ENCODE results near the gene KRTAP9-9.

- TF ChIP-seq CTCF (IDR thresholded peaks at IDR 0.05; ENCODE audit: low read depth, low read length, poor library complexity, severe bottlenecking), result no peak
- no peak for TF ChIP-seq EZH2phosphoT487 (IDR thresholded peaks at IDR 0.05; ENCODE audit: borderline replicate concordance, low read length)
Observed at GRCh38 chr17:41212524-41213169, 42.5 kb upstream of the KRTAP9-9 start.

Measured in DOHH2 (cell line).